Esophagus (tissue), 2 donors: ENCODE results near the gene ARL8A. TPM values are rescaled to one million over a fixed set of nuclear protein-coding genes. Genes with fewer than 3 reads are reported as not detected.

ENCODE experiments used
- H3K27ac ChIP-seq, 2 donors: one replicate each; pipeline ENCODE4 v1.5.1; 2013; ENCODE audit warnings: low read depth in 2 of 2, mild to moderate bottlenecking in 2 of 2, inconsistent platforms in 1 of 2, low read length in 1 of 2, moderate library complexity in 1 of 2
- H3K27me3 ChIP-seq, 2 donors: one replicate each; pipeline ENCODE4 v1.6.1; 2013; ENCODE audit warnings: low read length in 2 of 2, control low read depth in 1 of 2, mild to moderate bottlenecking in 1 of 2; ENCODE audit not compliant: insufficient read depth in 2 of 2, control insufficient read depth in 1 of 2
- H3K36me3 ChIP-seq, 2 donors: one replicate each; pipeline ENCODE4 v1.6.1; 2013; ENCODE audit warnings: low read length in 1 of 2; ENCODE audit not compliant: control insufficient read depth in 2 of 2, insufficient read depth in 2 of 2
- H3K4me1 ChIP-seq, 2 donors: one replicate each; pipeline ENCODE4 v1.6.1; 2013; ENCODE audit warnings: low read length in 1 of 2; ENCODE audit not compliant: control insufficient read depth in 2 of 2, insufficient read depth in 2 of 2
- H3K4me3 ChIP-seq, 2 donors: one replicate each; pipeline ENCODE4 v1.5.1; 2013; ENCODE audit warnings: low read length in 2 of 2, mild to moderate bottlenecking in 2 of 2, low read depth in 1 of 2, moderate library complexity in 1 of 2
- H3K9me3 ChIP-seq, 2 donors: one replicate each; pipeline ENCODE4 v1.6.1; 2013; ENCODE audit warnings: mild to moderate bottlenecking in 2 of 2, low read depth in 1 of 2, low read length in 1 of 2, moderate library complexity in 1 of 2; ENCODE audit not compliant: control insufficient read depth in 2 of 2, insufficient read depth in 1 of 2
- WGBS, 2 donors: extraction: QIAGEN DNeasy Blood & Tissue Kit; methylation state at CpG; one replicate each; pipeline ENCODE4 v1.1.7; 2013; 5-methylcytosine and 5-hydroxymethylcytosine counted together
- polyA plus RNA-seq, 2 donors: library from polyadenylated mRNA; stranded (reverse); fragments of 200-250 nt; gene quantifications; one replicate each; pipeline ENCODE4 v1.2.3, GENCODE V29; 2013
- donor health status: healthy with polysubstance abuse.
- donor health status: Bipolar disorder and iron deficiency.

The ARL8A gene
- polyA plus RNA-seq, 2 donors, result 18.3 to 18.6 TPM

GRCh38 chr1:202085682-202086373 lies 58.7 kb downstream of the ARL8A start:
- Histone ChIP-seq H3K4me1 (peaks cover 0 to 23% of the 10 kb centered on the region in 2 donors), H3K4me3 (no peak overlapping the region), H3K36me3 (no peaks in the 10 kb centered on the region), H3K27ac (peak overlapping the region; percentile 36 to 72), H3K27me3 (no peaks in the 10 kb centered on the region), H3K9me3 (no peaks in the 10 kb centered on the region)
- 45 to 51% methylated on average over 7 of the region's 7 CpGs for WGBS, 2 donors

DNA sequence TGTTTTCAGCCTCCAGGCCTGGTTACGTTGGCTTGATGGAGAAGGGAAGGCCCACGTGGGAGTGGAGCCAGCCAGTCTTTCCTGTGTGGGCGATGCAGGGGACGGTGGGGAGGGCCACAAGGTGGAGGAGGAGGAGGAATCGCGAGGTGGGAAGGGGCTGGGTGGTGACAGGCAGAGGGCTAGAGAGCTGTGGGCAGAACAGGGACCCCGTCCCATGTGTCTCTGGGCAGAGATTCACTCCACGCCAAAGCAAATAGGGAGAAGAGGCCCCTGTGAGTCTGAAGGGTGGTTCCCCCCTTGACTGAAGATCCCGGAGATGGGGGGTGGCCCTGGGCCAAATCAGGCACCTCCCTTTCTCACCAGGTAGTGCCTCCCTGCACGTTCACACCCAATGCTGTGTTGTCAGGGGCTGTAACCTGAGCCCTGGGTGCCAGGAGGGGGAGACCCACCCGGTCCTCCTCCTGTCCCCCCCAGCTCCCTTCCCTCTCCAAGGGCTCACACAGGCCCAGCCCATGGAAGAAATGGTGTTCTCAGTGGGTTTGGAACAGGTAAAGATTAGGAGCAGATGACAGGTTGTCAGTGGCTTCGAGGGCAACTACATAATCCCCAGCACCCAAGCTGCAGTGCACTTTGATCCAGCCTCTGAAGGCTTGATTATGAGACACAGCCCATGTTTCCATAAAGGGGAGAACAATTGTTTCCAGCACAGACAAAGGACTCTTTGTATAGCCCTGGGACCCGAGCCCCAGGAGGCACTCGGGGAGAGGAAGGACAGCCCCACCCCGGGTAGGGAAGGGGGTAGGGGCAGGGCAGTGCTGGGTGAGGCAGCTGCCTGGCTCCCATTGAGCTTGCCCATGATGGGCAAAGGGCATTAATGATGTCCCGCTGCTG lies 59.5 kb downstream of the ARL8A start:
- Histone ChIP-seq H3K9me3 (no peaks in the 10 kb centered on the region), H3K4me3 (no peak overlapping the region), H3K27me3 (no peaks in the 10 kb centered on the region), H3K4me1 (peaks cover 0 to 23% of the 10 kb centered on the region in 2 donors), H3K27ac (peak overlapping the region; percentile 59 to 72), H3K36me3 (no peaks in the 10 kb centered on the region)
- 29 to 37% methylated on average over 15 to 16 of the region's 16 CpGs for WGBS, 2 donors

Other genes with a start within 250 kb of the ARL8A start
- gene LMOD1, start 198.2 kb downstream of the ARL8A start, polyA plus RNA-seq, result 10 to 100 TPM; 30.2 to 60.4 TPM
- 10 to 100 TPM; 21.7 to 37.4 TPM for gene TIMM17A, start 189.2 kb downstream of the ARL8A start, polyA plus RNA-seq
- 10 to 100 TPM; 45.3 to 52.3 TPM for gene RNPEP, start 162.1 kb downstream of the ARL8A start, polyA plus RNA-seq
- gene ELF3, start 134.2 kb downstream of the ARL8A start, polyA plus RNA-seq, result 100 to 1,000 TPM; 440 to 749 TPM
- gene GPR37L1, start 21.8 kb downstream of the ARL8A start, polyA plus RNA-seq, result under 1 TPM; 0.05 to 0.10 TPM
- 1 to 10 TPM; 1.6 to 1.9 TPM for gene PTPN7, start 15.9 kb upstream of the ARL8A start, polyA plus RNA-seq
- gene LGR6, start 49.1 kb upstream of the ARL8A start, polyA plus RNA-seq, result 1 to 10 TPM; 4.2 to 6.3 TPM
- gene UBE2T, start 197.2 kb upstream of the ARL8A start, polyA plus RNA-seq, result 10 to 100 TPM; 10.6 to 19.8 TPM
- gene PPP1R12B, start 204.0 kb upstream of the ARL8A start, polyA plus RNA-seq, result 10 to 100 TPM in 1 of 2 donors, 1 to 10 TPM in 1; 7.5 to 14.7 TPM